ENCODE data around the gene SMC4. TPM values are rescaled to one million over a fixed set of nuclear protein-coding genes. Genes with fewer than 3 reads are reported as not detected.

The SMC4 gene
- total RNA-seq, 2 donors from 2014 or later: 43.1 to 134 TPM

- peak; percentile 64 for DNase-seq
- no peak overlapping the region for H3K4me3 ChIP-seq
- H3K9ac ChIP-seq (ENCODE audit: low read depth in 2 of 2, low read length in 2 of 2): no peak overlapping the region
- no peaks in the 10 kb centered on the region for H3K27me3 ChIP-seq
- no peak overlapping the region for H3K27ac ChIP-seq
- no peaks in the 10 kb centered on the region for H3K9me3 ChIP-seq
- intact Hi-C loops (cut with DNase I): loop anchor here (2.0 to 5.0 kb wide), 2 partner anchors 251 to 381 kb away; no protein-coding TSS in a partner anchor
- H3K36me3 ChIP-seq: no peaks in the 10 kb centered on the region
- no peaks in the 10 kb centered on the region for H3K4me1 ChIP-seq
- peak; percentile 90 for TF ChIP-seq CTCF (IDR thresholded peaks at IDR 0.05)
Measured at GRCh38 chr3:160413613-160414248, 14.3 kb downstream of the SMC4 start.

GRCh38 chr3:160417311-160417710 lies 17.9 kb downstream of the SMC4 start:
- H3K27me3 ChIP-seq: no peaks in the 10 kb centered on the region
- no peak for TF ChIP-seq CTCF (IDR thresholded peaks at IDR 0.05)
- intact Hi-C loops (cut with DNase I): no loop called here
- no peak overlapping the region for H3K4me3 ChIP-seq
- no peaks in the 10 kb centered on the region for H3K36me3 ChIP-seq
- H3K4me1 ChIP-seq: no peaks in the 10 kb centered on the region
- H3K9ac ChIP-seq (ENCODE audit: low read depth in 2 of 2, low read length in 2 of 2): no peak overlapping the region
- H3K27ac ChIP-seq: no peak overlapping the region
- H3K9me3 ChIP-seq: no peaks in the 10 kb centered on the region
- no peak for DNase-seq

GRCh38 chr3:160427832-160428424 lies 28.5 kb downstream of the SMC4 start:
- Histone ChIP-seq H3K27ac (no peak overlapping the region), H3K9ac (ENCODE audit: low read depth in 2 of 2, low read length in 2 of 2) (no peak overlapping the region), H3K4me1 (no peaks in the 10 kb centered on the region), H3K36me3 (no peaks in the 10 kb centered on the region), H3K9me3 (no peaks in the 10 kb centered on the region), H3K4me3 (no peak overlapping the region), H3K27me3 (no peaks in the 10 kb centered on the region)
- intact Hi-C loops (cut with DNase I): no loop called here
- TF ChIP-seq CTCF (IDR thresholded peaks at IDR 0.05): no peak
- DNase-seq: no peak

GRCh38 chr3:160434071-160434470 lies 34.6 kb downstream of the SMC4 start:
- no peak for TF ChIP-seq CTCF (IDR thresholded peaks at IDR 0.05)
- Histone ChIP-seq H3K36me3 (peaks cover 5% of the 10 kb centered on the region), H3K27ac (no peak overlapping the region), H3K27me3 (no peaks in the 10 kb centered on the region), H3K4me1 (no peaks in the 10 kb centered on the region), H3K9ac (ENCODE audit: low read depth in 2 of 2, low read length in 2 of 2) (no peak overlapping the region), H3K4me3 (no peak overlapping the region), H3K9me3 (no peaks in the 10 kb centered on the region)
- intact Hi-C loops (cut with DNase I): no loop called here
- no peak for DNase-seq

- no peak for DNase-seq
- intact Hi-C loops (cut with DNase I): no loop called here
- TF ChIP-seq CTCF (IDR thresholded peaks at IDR 0.05): no peak
- H3K27me3 ChIP-seq: no peaks in the 10 kb centered on the region
- H3K4me1 ChIP-seq: no peaks in the 10 kb centered on the region
- no peak overlapping the region for H3K4me3 ChIP-seq
- no peak overlapping the region for H3K27ac ChIP-seq
- no peaks in the 10 kb centered on the region for H3K9me3 ChIP-seq
- peaks cover 5% of the 10 kb centered on the region for H3K36me3 ChIP-seq
- H3K9ac ChIP-seq (ENCODE audit: low read depth in 2 of 2, low read length in 2 of 2): no peak overlapping the region
Measured at GRCh38 chr3:160435095-160435494, 35.6 kb downstream of the SMC4 start.
